ENCODE measurements around the gene DSC3. TPM values are rescaled to one million over a fixed set of nuclear protein-coding genes. Genes with fewer than 3 reads are reported as not detected.

Gene DSC3
- total RNA-seq, 1 donor from 2014 or later: not detected

DNA sequence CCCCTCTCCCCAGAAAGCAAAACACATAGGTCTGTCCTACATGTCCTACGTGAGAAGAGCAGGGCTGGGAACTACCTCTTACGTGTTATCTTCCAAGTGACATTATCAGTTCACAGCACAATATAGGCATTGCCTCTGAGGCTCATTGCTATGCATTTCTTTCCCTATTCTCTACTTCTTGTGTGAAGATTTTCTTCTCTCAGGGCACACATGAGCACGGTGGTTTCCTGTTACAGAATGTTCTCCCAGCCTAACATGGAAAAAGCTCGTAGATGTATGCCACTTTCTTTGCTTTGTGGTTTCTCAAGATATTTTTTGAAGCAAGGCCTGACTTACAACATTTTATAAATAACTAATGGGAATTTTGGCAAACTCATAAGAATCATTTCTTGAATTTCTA lies 19.4 kb upstream of the DSC3 start:
- DNase-seq: no peak
- CTCF ChIA-PET: no interaction called here
- Mint-ChIP-seq H3K4me1 (no peaks in the 10 kb centered on the region), H3K9me3 (no peaks in the 10 kb centered on the region), H3K36me3 (ENCODE audit: low read depth) (no peaks in the 10 kb centered on the region), H3K4me3 (no peak overlapping the region), H3K27me3 (no peaks in the 10 kb centered on the region), H3K27ac (no peak overlapping the region)
- intact Hi-C loops (cut with micrococcal nuclease): no loop called here
- no peak for TF ChIP-seq CTCF (IDR thresholded peaks at IDR 0.05)
- POLR2A ChIA-PET: no interaction called here
- no peak for ATAC-seq (ENCODE audit: low read depth)

DNA sequence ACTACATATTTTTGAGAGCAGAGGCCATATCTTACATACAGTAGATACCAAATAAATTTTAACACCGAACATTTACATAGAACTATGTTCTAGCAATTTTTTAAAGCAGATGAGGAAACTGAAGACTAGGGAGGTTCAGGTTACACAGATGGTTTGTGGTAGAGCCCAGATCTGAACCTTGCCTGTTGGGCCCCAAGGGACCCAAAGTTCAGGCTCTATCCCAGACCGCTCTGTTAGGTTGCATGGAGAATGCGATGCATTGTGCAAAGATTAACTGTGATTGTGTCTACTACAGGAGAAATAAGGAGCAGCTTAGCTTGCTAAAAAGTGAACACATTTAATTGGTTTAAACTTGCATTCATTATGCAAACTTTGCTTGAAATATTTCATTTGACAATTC lies 16.4 kb upstream of the DSC3 start:
- Mint-ChIP-seq H3K4me1 (no peaks in the 10 kb centered on the region), H3K9me3 (no peaks in the 10 kb centered on the region), H3K36me3 (ENCODE audit: low read depth) (no peaks in the 10 kb centered on the region), H3K27ac (no peak overlapping the region), H3K27me3 (no peaks in the 10 kb centered on the region), H3K4me3 (no peak overlapping the region)
- ChIA-PET POLR2A (no interaction called here), CTCF (no interaction called here)
- no peak for DNase-seq
- TF ChIP-seq CTCF (IDR thresholded peaks at IDR 0.05): no peak
- intact Hi-C loops (cut with micrococcal nuclease): no loop called here
- no peak for ATAC-seq (ENCODE audit: low read depth)

GRCh38 chr18:31057917-31058316 lies 15.4 kb upstream of the DSC3 start:
- H3K4me1 Mint-ChIP-seq: no peaks in the 10 kb centered on the region
- TF ChIP-seq CTCF (IDR thresholded peaks at IDR 0.05): no peak

GRCh38 chr18:31057051-31057450 lies 14.5 kb upstream of the DSC3 start:
- ChIA-PET POLR2A (no interaction called here), CTCF (no interaction called here)
- DNase-seq: no peak
- no peak for ATAC-seq (ENCODE audit: low read depth)
- TF ChIP-seq CTCF (IDR thresholded peaks at IDR 0.05): no peak
- H3K4me1 Mint-ChIP-seq: no peaks in the 10 kb centered on the region
- H3K36me3 Mint-ChIP-seq (ENCODE audit: low read depth): no peaks in the 10 kb centered on the region
- no peak overlapping the region for H3K4me3 Mint-ChIP-seq
- no peaks in the 10 kb centered on the region for H3K27me3 Mint-ChIP-seq
- H3K9me3 Mint-ChIP-seq: peaks cover 3% of the 10 kb centered on the region
- intact Hi-C loops (cut with micrococcal nuclease): no loop called here
- H3K27ac Mint-ChIP-seq: no peak overlapping the region

More at GRCh38 chr18:31057917-31058316, 15.4 kb upstream of the DSC3 start:
- intact Hi-C loops (cut with micrococcal nuclease): no loop called here
- DNase-seq (no peak), ATAC-seq (ENCODE audit: low read depth) (no peak)
- no peaks in the 10 kb centered on the region for H3K27me3 Mint-ChIP-seq
- no peak overlapping the region for H3K27ac Mint-ChIP-seq
- no peaks in the 10 kb centered on the region for H3K36me3 Mint-ChIP-seq (ENCODE audit: low read depth)
- peaks cover 2% of the 10 kb centered on the region for H3K9me3 Mint-ChIP-seq
- POLR2A ChIA-PET: no interaction called here
- CTCF ChIA-PET: no interaction called here
- no peak overlapping the region for H3K4me3 Mint-ChIP-seq

DNA sequence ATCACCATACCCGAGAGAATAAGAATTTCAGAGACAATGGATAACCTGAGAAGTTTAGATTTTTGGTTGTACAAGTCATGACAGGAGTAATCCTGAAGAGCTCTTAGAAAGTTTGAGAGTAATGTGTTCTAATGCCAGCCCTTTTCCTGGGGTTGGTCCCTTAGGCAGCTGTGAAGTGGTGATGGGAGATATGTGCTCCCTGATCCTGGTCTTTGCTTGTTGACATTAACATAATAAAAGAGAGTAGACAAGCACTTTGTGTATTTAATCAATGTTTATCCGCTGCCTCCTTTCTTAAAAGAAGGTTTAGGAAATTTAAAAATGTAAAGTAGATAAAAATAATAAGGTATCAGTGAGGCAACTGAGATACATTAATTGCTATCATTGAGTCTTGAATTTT lies 13.8 kb upstream of the DSC3 start:
- no peak for TF ChIP-seq CTCF (IDR thresholded peaks at IDR 0.05)
- no peak for DNase-seq
- Mint-ChIP-seq H3K36me3 (ENCODE audit: low read depth) (no peaks in the 10 kb centered on the region), H3K27me3 (no peaks in the 10 kb centered on the region), H3K27ac (no peak overlapping the region), H3K4me3 (no peak overlapping the region), H3K9me3 (peaks cover 5% of the 10 kb centered on the region), H3K4me1 (no peaks in the 10 kb centered on the region)
- CTCF ChIA-PET: no interaction called here
- POLR2A ChIA-PET: no interaction called here
- ATAC-seq (ENCODE audit: low read depth): no peak
- intact Hi-C loops (cut with micrococcal nuclease): no loop called here

Data from activated B cell treated with CpG ODN at 0.5 μM for 24 hours (primary cell).